ENCODE data around the gene CC2D2A. TPM values are rescaled to one million over a fixed set of nuclear protein-coding genes. Genes with fewer than 3 reads are reported as not detected.

CC2D2A gene
- total RNA-seq, 1 donor = 34.0 TPM

DNA sequence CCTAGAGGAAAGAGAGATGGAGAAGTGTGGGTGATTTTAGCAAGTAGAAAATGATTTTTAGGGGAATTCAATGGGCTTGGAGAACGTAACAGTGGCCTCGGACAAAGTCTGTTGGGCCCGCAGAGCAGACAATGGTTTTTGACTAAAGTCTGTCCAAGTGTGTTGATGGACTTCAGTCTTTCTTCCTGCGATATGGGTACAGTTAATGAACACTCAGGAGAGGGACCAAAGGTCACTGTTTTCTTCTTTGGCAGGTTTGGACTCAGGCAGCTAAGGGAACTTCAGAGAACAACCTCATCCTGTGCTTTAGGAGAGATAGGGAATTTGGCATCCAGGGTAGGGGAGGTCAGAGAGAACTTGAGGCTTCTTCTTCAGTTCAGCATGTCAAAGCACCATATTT, 38.0 kb downstream of the CC2D2A start:
- Histone ChIP-seq H2AFZ (ENCODE audit: low read length) (no peak overlapping the region), H3K36me3 (ENCODE audit: insufficient read depth, low read length) (peaks cover 26% of the 10 kb centered on the region), H3K4me1 (ENCODE audit: insufficient read depth, low read length) (no peaks in the 10 kb centered on the region), H3K27ac (ENCODE audit: low read depth, low read length) (no peak overlapping the region), H3K79me2 (ENCODE audit: insufficient read depth, low read length) (no peaks in the 10 kb centered on the region), H3K27me3 (ENCODE audit: insufficient read depth, low read length) (no peaks in the 10 kb centered on the region), H3K4me2 (ENCODE audit: insufficient read depth, low read length) (no peak overlapping the region), H3K4me3 (ENCODE audit: insufficient read depth, low read length) (no peak overlapping the region), H3K9me3 (ENCODE audit: low read depth, low read length) (no peaks in the 10 kb centered on the region), H4K20me1 (ENCODE audit: insufficient read depth, low read length) (no peaks in the 10 kb centered on the region)
- DNase-seq (ENCODE audit: insufficient read length, low spot score, missing footprints) = no peak
- TF ChIP-seq, protein P1, sequence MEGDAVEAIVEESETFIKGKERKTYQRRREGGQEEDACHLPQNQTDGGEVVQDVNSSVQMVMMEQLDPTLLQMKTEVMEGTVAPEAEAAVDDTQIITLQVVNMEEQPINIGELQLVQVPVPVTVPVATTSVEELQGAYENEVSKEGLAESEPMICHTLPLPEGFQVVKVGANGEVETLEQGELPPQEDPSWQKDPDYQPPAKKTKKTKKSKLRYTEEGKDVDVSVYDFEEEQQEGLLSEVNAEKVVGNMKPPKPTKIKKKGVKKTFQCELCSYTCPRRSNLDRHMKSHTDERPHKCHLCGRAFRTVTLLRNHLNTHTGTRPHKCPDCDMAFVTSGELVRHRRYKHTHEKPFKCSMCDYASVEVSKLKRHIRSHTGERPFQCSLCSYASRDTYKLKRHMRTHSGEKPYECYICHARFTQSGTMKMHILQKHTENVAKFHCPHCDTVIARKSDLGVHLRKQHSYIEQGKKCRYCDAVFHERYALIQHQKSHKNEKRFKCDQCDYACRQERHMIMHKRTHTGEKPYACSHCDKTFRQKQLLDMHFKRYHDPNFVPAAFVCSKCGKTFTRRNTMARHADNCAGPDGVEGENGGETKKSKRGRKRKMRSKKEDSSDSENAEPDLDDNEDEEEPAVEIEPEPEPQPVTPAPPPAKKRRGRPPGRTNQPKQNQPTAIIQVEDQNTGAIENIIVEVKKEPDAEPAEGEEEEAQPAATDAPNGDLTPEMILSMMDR (IDR thresholded peaks at IDR 0.05; ENCODE audit: extremely low read depth, low read depth, low read length) = no peak

DNA sequence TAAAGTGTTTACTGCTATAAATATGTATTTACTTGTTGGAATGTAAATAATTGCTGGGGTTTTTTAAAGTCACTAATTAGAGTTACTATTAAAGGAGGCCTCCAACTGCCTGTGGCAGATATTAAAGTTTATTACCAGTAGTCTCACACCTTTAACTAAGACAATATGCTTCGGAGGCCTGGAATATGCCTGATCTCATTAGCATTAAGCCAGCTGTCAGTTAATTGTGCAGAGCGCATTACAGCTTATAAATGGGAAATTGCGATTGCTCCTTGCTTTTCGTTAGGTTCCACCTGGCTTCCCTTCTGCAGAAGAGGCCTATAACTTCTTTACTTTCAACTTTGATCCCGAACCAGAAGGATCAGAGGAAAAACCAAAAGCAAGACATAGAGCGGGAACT, 41.3 kb downstream of the CC2D2A start:
- Histone ChIP-seq H3K36me3 (ENCODE audit: insufficient read depth, low read length) (peaks cover 34% of the 10 kb centered on the region), H2AFZ (ENCODE audit: low read length) (no peak overlapping the region), H3K27me3 (ENCODE audit: insufficient read depth, low read length) (no peaks in the 10 kb centered on the region), H3K27ac (ENCODE audit: low read depth, low read length) (no peak overlapping the region), H4K20me1 (ENCODE audit: insufficient read depth, low read length) (no peaks in the 10 kb centered on the region), H3K4me2 (ENCODE audit: insufficient read depth, low read length) (no peak overlapping the region), H3K9me3 (ENCODE audit: low read depth, low read length) (no peaks in the 10 kb centered on the region), H3K4me3 (ENCODE audit: insufficient read depth, low read length) (no peak overlapping the region), H3K79me2 (ENCODE audit: insufficient read depth, low read length) (no peaks in the 10 kb centered on the region), H3K4me1 (ENCODE audit: insufficient read depth, low read length) (no peaks in the 10 kb centered on the region)
- no peak for DNase-seq (ENCODE audit: insufficient read length, low spot score, missing footprints)
- TF ChIP-seq, protein P1 (IDR thresholded peaks at IDR 0.05; ENCODE audit: extremely low read depth, low read depth, low read length) = no peak

DNA sequence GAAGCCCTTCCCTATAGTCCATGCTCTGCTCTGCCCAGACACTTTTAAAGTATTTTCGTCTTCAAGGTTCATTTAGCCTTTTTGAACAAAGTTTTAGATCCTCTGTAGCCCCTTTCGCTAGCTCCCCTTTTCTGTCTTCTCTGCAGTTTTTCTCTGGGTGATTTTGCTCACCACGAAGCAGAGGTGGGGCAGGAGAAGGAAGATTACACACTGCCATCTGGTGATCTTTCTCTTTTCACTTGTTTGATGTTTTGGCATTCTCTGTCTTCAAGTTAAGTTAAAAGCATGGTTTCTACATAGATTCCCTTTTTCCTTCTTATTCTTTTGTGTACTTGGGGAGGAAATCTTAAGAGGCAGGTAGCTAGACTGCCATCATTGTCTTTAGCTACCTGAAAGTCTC, 43.9 kb downstream of the CC2D2A start:
- no peak overlapping the region for H2AFZ ChIP-seq (ENCODE audit: low read length)
- H3K4me2 ChIP-seq (ENCODE audit: insufficient read depth, low read length) = no peak overlapping the region
- no peak overlapping the region for H3K4me3 ChIP-seq (ENCODE audit: insufficient read depth, low read length)
- TF ChIP-seq, protein P1 (IDR thresholded peaks at IDR 0.05; ENCODE audit: extremely low read depth, low read depth, low read length) = no peak
- H3K79me2 ChIP-seq (ENCODE audit: insufficient read depth, low read length) = no peaks in the 10 kb centered on the region
- H3K27me3 ChIP-seq (ENCODE audit: insufficient read depth, low read length) = no peaks in the 10 kb centered on the region
- no peak for DNase-seq (ENCODE audit: insufficient read length, low spot score, missing footprints)
- no peaks in the 10 kb centered on the region for H3K4me1 ChIP-seq (ENCODE audit: insufficient read depth, low read length)
- H3K27ac ChIP-seq (ENCODE audit: low read depth, low read length) = no peak overlapping the region
- H3K36me3 ChIP-seq (ENCODE audit: insufficient read depth, low read length) = peaks cover 29% of the 10 kb centered on the region
- H4K20me1 ChIP-seq (ENCODE audit: insufficient read depth, low read length) = no peaks in the 10 kb centered on the region
- H3K9me3 ChIP-seq (ENCODE audit: low read depth, low read length) = no peaks in the 10 kb centered on the region

DNA sequence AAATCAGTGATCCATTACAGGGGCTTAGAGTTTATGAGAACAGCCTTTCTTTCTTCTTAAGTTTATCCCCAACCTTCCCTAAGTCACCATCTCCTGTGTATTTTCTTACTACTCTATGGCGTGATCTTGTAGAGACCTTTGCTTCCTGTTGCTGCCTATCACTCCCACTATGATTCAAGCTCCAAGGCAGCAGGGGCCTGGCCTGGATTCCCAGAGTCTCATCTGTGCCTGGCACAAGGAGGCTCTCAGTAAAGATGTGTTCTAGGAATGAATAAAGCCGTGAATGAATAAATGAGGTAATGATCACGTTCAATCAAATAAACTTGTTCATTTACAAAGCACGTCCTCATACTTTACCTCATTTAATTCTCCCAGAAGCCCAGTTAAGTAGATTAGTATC, 45.4 kb downstream of the CC2D2A start:
- no peak for DNase-seq (ENCODE audit: insufficient read length, low spot score, missing footprints)
- TF ChIP-seq, protein P1 (IDR thresholded peaks at IDR 0.05; ENCODE audit: extremely low read depth, low read depth, low read length) = no peak

More for the DNA sequence above, 45.4 kb downstream of the CC2D2A start:
- Histone ChIP-seq H3K9me3 (ENCODE audit: low read depth, low read length) (no peaks in the 10 kb centered on the region), H3K4me3 (ENCODE audit: insufficient read depth, low read length) (no peak overlapping the region), H3K27me3 (ENCODE audit: insufficient read depth, low read length) (no peaks in the 10 kb centered on the region), H3K27ac (ENCODE audit: low read depth, low read length) (no peak overlapping the region), H3K4me2 (ENCODE audit: insufficient read depth, low read length) (no peak overlapping the region), H4K20me1 (ENCODE audit: insufficient read depth, low read length) (no peaks in the 10 kb centered on the region), H2AFZ (ENCODE audit: low read length) (no peak overlapping the region), H3K36me3 (ENCODE audit: insufficient read depth, low read length) (peaks cover 26% of the 10 kb centered on the region), H3K79me2 (ENCODE audit: insufficient read depth, low read length) (no peaks in the 10 kb centered on the region), H3K4me1 (ENCODE audit: insufficient read depth, low read length) (no peaks in the 10 kb centered on the region)

Measured in osteoblast (primary cell).